Fibroblast of skin of abdomen (primary cell): ENCODE data around the gene ASAP3.
"Not testable (repeated sequence)": the region's sequence is repeated elsewhere in the genome, so short reads cannot be mapped to it uniquely, and the experiment has no call there.

Experiments used
- DNase-seq: peaks from one replicate; pipeline ENCODE4 v3.0.0-alpha.2; 2013

Gene ASAP3

DNA sequence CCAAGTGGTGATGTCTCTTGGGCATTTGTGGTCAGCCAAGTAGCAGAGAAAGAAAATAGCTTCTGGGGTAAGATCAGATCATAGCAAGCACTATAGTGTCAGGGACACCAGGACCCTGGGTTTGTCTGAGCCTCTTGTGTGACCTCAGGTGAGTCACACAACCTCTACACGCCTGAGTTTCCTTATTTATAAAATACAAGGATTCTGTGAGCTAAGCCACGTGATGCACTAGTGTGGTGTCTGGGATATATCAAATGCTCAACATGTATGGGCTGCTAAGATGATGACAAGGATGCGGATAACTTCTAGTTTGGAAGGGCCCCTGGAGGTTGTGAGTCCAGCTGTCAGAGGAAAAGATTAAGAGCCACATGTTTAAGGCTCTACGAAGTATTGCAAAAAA lies 89.8 kb downstream of the ASAP3 start:
- DNase-seq, result peak; percentile 95

DNA sequence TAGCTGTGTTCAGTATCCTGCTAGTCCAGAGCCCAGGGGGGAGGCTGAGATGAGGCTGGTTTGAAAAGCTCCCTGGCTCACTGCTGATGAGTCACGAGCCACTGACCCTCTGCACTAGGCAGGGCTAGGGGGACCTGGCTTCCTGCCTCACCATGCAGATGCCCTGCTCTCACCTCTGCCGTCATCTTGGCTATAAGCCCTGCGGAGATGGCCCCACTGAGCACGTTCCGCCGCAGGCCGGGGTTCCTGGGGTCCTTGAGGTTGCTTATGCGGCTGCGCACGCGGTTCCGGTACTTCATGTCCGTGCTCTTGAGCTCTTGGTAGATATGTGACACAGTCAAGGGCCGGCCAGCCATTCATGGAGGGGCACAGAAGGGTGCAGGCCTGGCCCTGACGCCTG lies 90.3 kb downstream of the ASAP3 start:
- DNase-seq, result peak; percentile 73

DNA sequence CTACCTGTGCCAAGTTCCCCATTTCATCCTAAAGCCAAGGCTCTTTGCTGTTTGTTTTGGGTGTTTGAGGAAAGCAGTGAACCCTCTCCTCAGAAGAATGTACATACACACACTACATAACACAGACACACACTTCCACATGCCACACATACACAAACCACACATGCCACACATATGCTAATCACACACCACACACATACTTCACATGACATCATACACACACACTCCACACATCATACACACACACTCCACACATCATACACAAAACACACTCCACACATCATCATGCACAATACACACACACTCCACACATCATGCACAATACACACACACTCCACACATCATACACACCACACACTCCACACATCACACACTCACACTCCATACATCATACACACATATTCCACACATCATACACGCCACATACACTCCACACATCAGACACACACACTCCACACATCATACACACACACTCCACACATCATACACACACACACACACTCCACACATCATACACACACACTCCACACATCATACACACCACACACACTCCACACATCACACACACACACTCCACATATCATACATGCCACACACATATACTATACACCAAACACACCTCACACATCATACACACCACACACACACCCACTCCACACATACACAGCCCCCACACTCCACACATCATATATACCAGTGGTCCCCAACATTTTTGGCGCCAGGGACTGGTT lies 91.7 kb downstream of the ASAP3 start:
- no peak for DNase-seq

DNA sequence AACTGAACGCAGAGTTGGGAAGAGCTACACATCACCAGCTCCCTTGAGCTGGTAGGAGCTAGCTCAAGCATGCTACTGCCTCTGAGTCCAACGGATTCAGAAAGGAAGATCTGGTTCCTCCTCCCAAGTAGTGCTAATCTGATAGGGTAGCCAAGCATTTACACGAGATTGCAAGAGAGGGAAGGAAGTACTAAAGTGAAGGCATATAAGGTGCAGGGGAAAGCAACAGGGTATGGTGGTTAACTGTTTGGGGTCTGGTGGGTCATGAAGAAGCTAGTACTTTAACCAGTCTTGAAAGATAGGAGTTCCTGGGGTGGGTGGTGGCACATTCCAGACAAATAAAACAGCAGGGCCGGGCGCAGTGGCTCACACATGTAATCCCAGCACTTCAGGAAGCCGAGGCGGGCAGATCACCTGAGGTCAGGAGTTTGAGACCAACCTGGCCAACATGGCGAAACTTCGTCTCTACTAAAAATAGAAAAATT lies 94.1 kb downstream of the ASAP3 start:
- DNase-seq, result no peak

DNA sequence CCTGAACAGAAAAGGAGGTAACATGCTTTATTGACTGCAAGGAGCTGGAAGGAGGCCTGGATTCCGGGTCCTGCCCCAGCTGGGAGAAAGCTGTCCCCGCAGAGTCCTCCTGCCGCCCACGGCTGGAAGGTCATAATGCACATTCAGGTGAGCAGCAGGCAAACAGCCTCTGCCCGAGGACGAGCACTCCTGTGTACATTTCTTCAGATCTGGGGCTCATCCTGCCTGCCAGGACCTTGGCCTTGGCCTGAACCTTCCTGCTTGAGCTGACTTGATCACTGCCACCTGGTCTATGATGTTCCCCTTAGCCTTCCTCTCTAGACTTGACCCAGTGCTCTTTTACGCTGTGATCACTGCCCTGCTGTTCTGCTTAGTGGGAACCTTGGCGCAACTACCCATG lies 96.5 kb downstream of the ASAP3 start:
- no peak for DNase-seq

DNA sequence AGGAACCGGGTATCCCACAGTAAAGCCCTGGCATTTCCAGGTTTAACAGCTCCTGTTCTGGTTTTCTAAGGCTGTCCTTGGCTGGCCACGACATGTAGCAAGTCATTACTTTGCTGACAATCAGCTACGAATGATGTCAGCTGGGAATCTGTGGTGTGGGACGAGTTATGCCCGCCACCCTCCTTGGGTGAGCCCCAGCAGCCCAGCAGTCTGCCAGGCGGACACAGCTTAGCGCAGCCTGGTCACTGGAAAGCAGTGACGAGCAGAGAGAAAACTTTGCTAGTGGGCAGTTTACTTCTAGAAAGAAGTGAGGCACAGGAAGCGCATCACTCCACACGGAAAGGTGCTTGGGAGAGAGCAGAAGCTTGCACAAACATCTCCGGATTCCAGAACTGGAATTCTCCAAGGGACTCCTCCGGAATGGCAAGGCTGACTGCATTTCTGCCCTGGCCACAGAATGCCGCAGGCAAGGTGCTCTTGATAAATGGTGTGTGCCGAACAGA lies 98.8 kb downstream of the ASAP3 start:
- DNase-seq, result no peak

DNA sequence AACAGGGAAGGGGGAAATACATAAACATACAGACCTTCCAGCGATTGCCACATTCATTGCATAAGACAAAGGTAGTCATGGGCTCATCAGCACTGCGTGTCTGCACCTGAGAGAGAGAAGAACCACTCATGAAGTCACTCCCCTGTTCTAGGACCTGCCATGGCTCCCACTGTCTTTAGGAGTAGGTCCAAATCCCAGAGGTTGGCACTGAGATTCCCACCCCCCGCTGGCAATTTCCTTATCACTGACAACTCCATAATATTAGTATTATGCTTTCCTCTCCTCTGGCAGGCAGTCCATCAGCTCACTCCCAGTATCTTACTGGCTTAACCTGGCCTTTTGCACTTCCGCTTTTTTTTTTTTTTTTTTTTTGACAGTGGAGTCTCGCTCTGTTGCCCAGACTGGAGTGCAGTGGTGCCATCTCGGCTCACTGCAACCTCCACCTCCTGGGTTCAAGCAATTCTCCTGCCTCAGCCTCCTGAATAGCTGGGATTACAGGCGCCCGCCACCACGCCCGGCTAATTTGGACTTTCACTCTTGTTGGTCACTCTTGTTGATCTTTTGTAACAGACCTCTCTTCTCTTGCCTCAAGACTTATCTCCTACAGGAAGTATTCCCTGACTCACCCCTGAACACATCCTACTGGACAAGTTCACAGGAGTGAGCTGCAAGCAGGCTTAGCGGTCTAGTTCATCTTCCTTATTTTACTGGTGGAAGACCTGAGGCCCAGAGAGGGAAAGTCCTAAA lies 99.5 kb downstream of the ASAP3 start:
- DNase-seq, result no peak

DNA sequence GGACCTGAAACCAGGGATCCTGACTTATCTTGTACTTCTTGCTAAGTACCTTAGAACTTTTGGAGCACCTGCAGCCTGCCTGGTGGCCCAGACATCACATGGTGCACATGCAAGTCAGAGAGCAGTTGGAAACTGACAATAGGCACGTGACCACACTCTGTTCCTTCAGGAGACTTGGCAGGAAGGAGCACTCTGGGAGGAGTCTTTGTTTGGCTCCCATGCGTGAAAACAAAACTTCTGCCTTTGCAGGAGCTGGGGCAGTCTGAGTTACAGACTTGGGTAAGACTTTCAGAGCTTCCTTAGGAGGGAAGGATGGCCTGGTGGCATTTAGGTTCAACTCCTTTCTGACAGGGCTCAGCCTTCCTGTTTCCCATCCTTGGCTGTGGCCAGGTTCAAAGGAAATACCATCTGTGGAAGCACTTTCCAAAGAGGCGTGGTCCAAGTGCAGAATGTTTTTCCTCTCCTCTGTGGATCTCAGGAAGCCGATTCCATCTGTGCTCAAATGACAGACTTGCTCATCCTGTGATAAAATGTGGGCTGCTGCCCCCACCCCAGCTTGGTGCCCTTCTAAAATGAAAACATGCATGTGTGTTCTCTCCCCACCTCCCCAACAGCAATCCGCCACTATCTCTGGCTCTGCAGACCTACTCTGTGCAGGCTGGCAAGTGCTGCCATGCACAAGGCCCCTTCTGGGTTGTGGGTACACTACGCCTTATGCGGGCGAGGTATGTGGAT lies 100.2 kb downstream of the ASAP3 start:
- no peak for DNase-seq

DNA sequence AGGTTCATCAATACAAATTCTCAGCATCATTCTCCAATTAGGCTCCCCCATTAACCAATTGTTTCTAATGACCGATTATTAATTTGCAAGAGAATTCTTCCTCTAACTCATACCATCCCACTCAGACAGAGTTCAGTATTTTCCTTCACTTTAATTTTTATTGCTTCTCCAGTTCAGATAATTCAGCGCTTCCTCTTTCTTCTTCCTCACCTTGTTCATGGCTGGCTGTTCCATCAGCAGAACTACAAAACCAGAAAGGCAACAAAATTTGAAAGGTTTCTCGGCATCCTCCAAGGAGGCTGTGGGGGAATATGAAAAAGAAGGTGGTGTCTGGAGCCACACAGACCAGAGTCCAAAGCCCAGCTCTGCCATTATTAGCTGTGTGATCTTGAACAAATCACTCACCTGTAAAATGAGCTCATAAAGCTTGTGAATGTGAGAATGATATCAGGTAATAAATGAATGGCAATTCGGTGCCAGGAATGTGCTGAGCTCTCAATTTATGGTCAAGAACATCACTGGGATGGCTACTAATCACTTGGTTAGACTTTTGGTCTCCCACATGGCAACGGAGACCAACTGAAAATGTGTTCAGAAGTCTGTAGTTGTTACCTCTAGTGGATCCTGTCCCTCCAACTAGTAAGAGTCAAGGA lies 102.6 kb downstream of the ASAP3 start:
- DNase-seq, result no peak

DNA sequence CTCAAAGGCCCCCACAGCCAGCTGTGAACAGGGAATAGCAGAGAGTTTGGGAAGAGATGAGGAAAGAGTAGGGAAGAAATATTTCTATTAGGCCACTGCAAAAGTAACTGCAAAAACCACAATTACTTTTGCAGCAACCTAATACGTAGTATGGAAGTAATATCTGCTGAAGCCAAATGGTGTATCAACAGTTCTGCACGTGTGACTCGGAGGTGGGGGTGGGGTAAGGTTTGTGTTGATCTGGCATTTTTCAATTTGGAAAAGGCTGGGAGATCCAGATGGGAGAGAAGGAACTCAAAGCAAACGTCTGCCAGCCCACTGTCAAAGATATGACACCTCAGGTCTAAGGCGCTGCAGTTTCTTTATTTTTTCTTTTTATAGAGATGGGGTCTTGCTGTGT lies 103.3 kb downstream of the ASAP3 start:
- DNase-seq, result no peak

DNA sequence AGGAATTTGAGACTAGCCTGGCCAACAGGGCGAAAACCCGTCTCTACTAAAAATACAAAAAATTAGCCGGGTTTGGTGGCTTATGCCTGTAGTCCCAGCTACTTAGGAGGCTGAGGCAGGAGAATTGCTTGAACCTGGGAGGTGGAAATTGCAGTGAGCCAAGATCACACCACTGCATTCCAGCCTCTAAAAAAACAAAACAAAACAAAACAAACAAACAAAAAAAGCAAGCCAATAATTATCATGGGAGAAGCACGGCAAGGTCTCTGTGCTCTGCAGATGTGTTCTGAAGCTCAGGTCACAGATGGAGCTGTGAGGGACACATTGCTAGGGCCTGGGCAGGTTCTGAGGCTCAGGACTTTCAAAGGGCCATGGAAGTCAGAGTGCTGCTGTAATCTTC lies 103.7 kb downstream of the ASAP3 start:
- not testable (repeated sequence) for DNase-seq
